Amniotic stem cell (primary cell): ENCODE results near the gene EMILIN1.

Experiments
- DNase-seq: peaks from one replicate; lab custom pipeline; 2025; lab: John Stamatoyannopoulos, UW

Gene EMILIN1

GRCh38 chr2:27078267-27079194 lies at the start of gene EMILIN1:
EMILIN1 (plus strand) TSS chr2:27078615; CDS start chr2:27079066, 451 bp downstream.
- DNase-seq: peak; percentile 91

GRCh38 chr2:27029051-27029450 lies 49.4 kb upstream of the EMILIN1 start:
- DNase-seq: no peak

GRCh38 chr2:27032495-27033252 lies 45.7 kb upstream of the EMILIN1 start, which contains the start of gene TMEM214:
TMEM214 (plus strand) TSS chr2:27032965; CDS start chr2:27033016, 51 bp downstream.
- DNase-seq: peak; percentile 62

GRCh38 chr2:27033253-27033852 lies 45.1 kb upstream of the EMILIN1 start:
- DNase-seq: no peak

GRCh38 chr2:27038012-27038411 lies 40.4 kb upstream of the EMILIN1 start:
- no peak for DNase-seq

GRCh38 chr2:27038631-27039339 lies 39.6 kb upstream of the EMILIN1 start:
- DNase-seq: no peak

GRCh38 chr2:27039426-27039825 lies 39.0 kb upstream of the EMILIN1 start:
- DNase-seq: no peak

- no peak for DNase-seq
Observed at GRCh38 chr2:27039871-27040270, 38.5 kb upstream of the EMILIN1 start.

GRCh38 chr2:27040282-27040681 lies 38.1 kb upstream of the EMILIN1 start:
- no peak for DNase-seq

GRCh38 chr2:27041752-27042151 lies 36.7 kb upstream of the EMILIN1 start:
- DNase-seq: no peak

- DNase-seq: no peak
Observed at GRCh38 chr2:27042159-27042661, 36.2 kb upstream of the EMILIN1 start.

- no peak for DNase-seq
Observed at GRCh38 chr2:27042985-27043634, 35.3 kb upstream of the EMILIN1 start.

GRCh38 chr2:27049422-27050280 lies 28.8 kb upstream of the EMILIN1 start:
- no peak for DNase-seq

GRCh38 chr2:27050281-27050995 lies 28.0 kb upstream of the EMILIN1 start:
- peak; percentile 87 for DNase-seq

GRCh38 chr2:27050996-27051901 lies 27.2 kb upstream of the EMILIN1 start, which contains the start of gene AGBL5:
AGBL5 (plus strand) TSS chr2:27051668; CDS start chr2:27052959, 1,291 bp downstream.
- DNase-seq: peak; percentile 74

- DNase-seq: no peak
Observed at GRCh38 chr2:27051902-27052645, 26.3 kb upstream of the EMILIN1 start.

- DNase-seq: no peak
Observed at GRCh38 chr2:27053321-27053720, 25.1 kb upstream of the EMILIN1 start.
